ENCODE measurements around the gene TEX22.

The TEX22 gene

GRCh38 chr14:105408592-105408991 is 10.3 kb downstream of the TEX22 start:
- no peak for DNase-seq

- no peak for DNase-seq
Observed at GRCh38 chr14:105409364-105409763, 11.0 kb downstream of the TEX22 start.

DNA sequence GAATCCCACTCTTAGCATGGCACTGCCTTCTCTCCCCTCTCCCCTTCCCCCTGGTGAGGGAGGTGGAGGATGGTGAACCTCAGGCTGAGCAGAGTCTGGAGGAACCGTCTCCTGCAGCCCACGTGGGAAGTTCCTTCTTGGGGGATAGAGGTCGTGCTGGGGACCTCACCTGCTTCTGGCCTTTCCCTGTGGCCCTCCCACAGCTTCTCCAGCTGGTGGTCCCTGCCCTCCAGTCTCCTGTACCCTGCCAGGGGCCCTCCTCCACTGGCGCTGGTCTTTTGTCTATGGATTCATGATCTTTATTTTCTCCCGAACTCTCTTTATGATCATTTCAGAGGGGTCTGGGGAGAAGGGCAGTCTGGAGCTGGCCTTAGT is 12.3 kb downstream of the TEX22 start:
- DNase-seq: no peak

- DNase-seq: no peak
Observed at GRCh38 chr14:105411017-105411941, 12.9 kb downstream of the TEX22 start.

- DNase-seq: no peak
Observed at GRCh38 chr14:105411985-105412770, 13.8 kb downstream of the TEX22 start.

DNA sequence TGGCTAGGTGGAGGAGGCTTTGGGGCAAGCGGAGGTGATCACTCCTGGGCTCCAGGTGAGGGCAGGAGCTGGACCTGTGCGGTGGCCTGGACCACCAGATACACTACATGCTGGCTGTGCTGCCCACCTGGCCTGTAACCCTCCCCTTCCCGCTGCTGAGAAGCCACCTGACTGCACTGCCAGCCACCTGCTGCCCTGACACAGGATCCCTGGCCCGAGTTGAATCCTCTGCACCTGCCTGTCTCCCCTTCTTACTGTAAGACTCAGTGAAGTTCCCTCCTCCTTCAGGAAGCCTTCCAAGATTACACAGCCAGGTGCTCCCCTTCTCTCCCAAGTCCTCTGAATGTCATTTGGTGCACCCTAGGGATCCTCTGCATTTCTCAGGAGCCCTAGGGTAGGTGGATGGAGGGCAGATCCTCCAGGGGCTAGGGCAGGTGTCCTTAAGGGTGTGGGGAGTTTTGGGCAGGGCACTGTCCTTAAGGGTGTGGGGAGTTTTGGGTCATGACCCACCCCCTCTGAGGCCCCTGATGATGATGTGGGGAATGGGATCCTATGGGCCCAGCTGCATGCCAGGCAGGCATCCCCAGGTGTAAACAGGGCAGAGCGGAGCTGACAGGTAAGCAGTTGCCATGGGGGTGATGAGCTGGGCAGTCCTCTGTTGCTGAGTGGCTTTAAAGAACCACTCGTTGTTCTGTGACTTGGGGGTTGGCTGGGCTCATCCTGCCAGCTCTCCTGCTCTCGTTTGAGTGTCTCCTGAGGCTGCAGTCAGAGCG is 14.6 kb downstream of the TEX22 start:
- no peak for DNase-seq

DNA sequence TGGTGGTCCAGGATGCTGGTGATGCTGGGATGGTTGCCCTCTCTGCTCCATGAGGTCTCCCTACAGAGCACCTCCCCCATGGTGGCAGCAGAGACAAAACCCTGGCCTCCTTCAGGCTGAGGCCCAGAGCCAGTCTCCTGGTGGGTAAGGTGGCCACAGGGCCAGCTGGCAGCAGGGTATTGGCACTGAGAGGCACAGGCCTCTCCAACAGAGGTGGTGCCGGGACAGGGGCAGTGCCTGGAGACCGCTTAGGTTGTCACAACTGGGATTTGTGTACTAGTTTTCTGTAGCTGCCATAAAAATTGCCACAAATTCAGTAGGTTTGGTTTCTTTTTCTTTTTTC is 15.2 kb downstream of the TEX22 start:
- DNase-seq: no peak

DNA sequence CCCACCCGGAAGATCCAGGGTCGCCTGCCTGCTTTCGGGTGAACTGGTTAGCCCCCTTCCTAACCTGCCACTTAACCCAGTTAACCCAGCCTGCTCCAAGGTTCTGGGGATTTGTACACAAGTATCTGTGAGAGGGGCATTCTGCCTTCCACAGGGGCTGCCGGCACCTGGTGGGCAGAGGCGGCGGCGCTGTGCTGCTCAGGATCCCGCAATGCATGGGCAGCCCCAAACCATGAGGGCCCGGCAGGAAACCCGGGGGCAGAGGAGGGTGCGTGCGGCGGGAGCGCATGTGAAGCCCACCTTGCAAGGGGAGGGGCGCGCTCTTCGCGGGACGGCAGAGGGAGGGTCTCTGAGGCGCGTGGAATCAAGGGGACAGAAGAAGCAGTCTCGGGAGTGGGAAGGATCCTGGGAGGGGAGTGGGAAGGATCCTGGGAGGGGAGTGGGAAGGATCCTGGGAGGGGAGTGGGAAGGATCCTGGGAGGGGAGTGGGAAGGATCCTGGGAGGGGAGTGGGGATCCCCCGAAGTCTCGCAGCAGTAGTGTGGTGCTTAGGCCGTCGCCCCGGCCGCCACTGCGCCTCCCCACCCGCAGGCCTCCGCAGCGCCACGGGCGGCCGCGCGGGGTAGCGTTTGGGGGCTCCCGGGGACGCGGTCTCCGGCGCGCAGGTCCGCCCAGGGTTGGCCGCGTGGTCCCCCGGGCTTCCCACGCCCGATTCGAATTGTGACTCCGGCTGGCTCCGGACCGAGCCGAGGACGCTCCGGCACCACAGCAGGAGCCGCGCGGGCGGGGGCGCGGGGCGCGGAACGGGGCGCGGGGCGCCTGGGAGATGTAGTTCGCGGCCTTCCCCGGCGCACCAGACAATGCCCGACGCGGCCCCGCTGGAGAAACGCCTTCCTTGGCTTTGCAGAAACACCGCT is 16.4 kb downstream of the TEX22 start:
- DNase-seq: peak; percentile 78

DNA sequence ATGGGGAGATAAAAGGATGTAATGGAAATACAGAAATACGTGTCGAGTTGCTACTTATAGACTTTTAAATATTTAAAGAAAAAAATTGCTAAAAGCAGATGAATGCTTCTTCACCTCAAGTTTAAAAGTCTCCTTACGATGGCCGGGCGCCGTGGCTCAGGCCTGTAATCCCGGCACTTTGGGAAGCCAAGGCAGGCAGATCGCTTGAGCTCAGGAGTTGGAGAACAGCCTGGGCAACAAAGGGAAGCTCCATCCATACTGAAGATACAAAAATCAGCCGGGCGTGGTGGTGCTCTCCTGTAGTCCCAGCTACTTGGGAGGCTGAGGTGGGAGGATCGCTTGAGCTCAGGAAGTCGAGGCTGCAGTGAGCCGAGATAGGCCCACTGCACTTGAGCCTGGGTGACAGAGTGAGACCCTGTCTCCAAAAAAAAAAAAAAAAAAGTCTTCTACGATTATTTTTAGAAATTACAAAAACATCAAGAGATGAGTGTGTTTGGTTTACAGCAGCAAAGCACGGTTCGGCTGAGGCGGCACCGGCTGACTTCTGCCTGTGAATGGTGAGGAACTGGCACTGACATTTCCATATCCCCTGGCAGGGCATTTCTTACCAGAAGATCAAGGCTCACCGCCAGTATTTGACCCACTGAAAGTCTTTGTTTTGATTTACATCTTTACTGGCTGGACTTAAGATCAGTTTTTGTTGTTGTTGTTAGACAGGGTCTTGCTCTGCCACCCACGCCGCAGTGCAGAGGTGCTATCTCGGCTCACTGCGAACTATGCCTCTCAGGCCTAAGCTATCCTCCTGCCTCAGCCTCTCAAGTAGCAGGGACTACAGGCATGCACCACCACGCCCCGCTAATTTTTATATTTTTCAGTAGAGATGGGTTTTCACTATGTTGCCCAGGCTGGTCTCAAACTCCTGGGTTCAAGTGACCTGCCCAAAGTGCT is 17.4 kb downstream of the TEX22 start:
- no peak for DNase-seq

- no peak for DNase-seq
Observed at GRCh38 chr14:105416671-105417070, 18.3 kb downstream of the TEX22 start.

- DNase-seq: no peak
Observed at GRCh38 chr14:105417690-105418121, 19.4 kb downstream of the TEX22 start.

GRCh38 chr14:105418269-105419194 is 20.2 kb downstream of the TEX22 start:
- DNase-seq: no peak

- peak; percentile 56 for DNase-seq
Observed at GRCh38 chr14:105419195-105420091, 21.1 kb downstream of the TEX22 start, which contains the start of gene MTA1. MTA1 (plus strand) TSS chr14:105419827; CDS start chr14:105420036, 209 bp downstream.

- peak; percentile 36 for DNase-seq
Observed at GRCh38 chr14:105420101-105420973, 22.0 kb downstream of the TEX22 start.

DNA sequence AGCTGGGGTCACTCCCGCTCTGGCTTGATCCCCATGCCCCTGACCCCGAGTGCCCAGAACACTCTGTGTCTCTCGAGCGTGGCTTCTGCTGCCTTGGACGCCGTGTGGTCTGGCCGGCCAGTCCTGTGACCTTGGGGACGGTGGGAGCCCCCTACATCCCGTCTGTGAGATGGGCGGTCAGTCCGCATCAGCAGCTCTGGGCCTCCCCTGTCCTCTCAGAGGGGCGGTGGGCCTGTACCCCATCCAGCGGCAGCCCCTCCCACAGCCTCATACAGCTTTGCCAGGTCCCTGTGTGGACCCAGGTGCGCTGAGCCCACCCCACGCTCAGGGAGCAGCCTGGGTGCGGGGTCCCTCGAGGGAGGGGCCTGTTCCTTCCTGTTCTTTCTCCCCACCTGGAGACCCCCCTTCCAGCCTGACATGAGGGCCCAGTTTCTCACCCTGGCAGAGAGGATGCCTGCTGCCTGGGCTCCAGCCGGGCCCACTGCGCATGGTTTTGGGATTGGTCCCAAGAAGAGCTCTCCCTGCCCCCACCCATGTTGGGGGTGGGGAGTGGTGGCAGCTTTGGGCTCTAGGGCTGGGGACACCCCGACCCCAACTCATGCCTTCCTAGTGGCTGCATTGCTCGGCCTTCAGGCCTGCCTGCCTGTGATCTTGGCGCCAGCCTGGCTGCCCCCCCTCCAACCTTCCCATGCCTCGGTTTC is 22.8 kb downstream of the TEX22 start:
- DNase-seq: no peak

DNA sequence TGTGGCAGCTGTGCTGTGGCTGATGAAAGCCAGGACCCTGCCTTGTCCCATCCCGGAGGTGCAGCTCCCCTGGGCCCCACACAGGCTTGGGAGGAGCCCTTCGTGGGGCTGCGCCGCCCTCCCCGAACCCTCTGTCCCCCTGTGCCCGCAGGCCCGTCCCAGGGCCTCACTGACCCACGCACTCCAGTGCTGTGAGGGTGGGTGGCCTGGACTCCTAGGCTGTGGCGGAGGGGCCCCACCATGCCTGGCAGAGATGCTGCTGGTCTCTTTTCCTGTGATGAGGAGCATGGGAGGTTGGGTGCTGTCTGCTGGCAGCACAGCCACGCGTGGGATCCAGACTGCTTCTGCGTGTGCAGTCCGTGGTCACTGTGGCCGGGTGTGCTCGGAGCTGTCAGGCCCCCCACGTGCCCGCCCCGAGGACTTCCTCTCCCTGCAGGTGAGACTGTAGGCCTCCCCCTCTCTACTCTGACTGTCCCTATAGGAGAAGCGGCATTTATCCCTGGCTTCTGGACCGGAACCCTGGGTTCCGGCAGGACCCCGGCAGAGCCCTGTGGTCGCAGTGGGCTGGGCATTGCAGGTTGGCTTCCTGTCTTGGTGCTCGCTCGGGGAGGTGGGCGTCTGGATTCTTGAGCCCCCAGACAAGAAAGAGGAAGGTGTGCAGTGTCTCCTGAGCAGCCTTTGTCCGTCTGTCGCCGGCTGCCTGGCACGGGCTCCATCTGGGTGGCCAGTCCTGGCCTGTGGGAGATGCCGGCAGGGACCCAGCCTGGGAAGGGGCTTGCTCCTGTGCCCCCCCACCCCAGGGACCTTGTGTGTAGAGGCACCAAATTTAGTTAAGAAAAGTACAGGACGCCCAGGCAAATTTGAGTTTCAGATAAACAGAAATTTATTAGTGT is 23.6 kb downstream of the TEX22 start:
- DNase-seq: no peak
